A549 (cell line): ENCODE measurements around the gene HNF1B. TPM values are rescaled to one million over a fixed set of nuclear protein-coding genes. Genes with fewer than 3 reads are reported as not detected.

Source experiments
- ATAC-seq, 2 experiments: fragments of 200-7000 bp in 1 of 2; fragments of >200 bp in 1 of 2; cut with Nextera tagmentation in 1 of 2; cut with Tn5 transposase in 1 of 2; 3 replicates each; pipeline versions ENCODE4 v1.8.0 to v1.9.1; 2018 to 2020; ENCODE audit warnings: mild to moderate bottlenecking in 1 of 2, moderate library complexity in 1 of 2
- CTCF ChIA-PET: fragments of 300-600 bp; sonication (Branson Sonifier 250); formaldehyde crosslinking; extraction: SDS; loops from one replicate; lab custom pipeline; 2021; ENCODE audit warnings: antibody characterized with exemption, inconsistent platforms; lab: Yijun Ruan, JAX
- POLR2A ChIA-PET: fragments of 350-600 bp; formaldehyde crosslinking; extraction: SDS; loops from one replicate; lab custom pipeline; 2021; ENCODE audit warnings: antibody characterized with exemption, inconsistent platforms; lab: Yijun Ruan, JAX
- DNase-seq, 2 experiments: peaks; one replicate each; pipeline versions ENCODE4 v3.0.0 to v3.0.0-alpha.2; 2011 to 2016; ENCODE audit warnings: low read depth in 1 of 2, low spot score in 1 of 2
- FAIRE-seq: peaks from 2 replicates; lab custom pipeline; 2011; peaks lifted over from hg19 to GRCh38; lab: Jason Lieb, UNC
- H3K27ac ChIP-seq, 2 experiments: fragments of >200 bp; sonication (Bioruptor Twin); formaldehyde crosslinking; 3 replicates each; pipeline ENCODE4 v1.5.1; 2016 to 2017
- H3K4me1 ChIP-seq: fragments of >200 bp; sonication (Bioruptor Twin); formaldehyde crosslinking; 3 replicates; pipeline ENCODE4 v1.6.1; 2016
- H3K4me2 ChIP-seq: fragments of >200 bp; sonication (Bioruptor Twin); formaldehyde crosslinking; 3 replicates; pipeline ENCODE4 v1.6.1; 2016
- H3K4me3 ChIP-seq: fragments of >200 bp; sonication (Bioruptor Twin); formaldehyde crosslinking; 3 replicates; pipeline ENCODE4 v1.5.1; 2016
- H3K9me3 ChIP-seq: fragments of >200 bp; sonication (Bioruptor Twin); formaldehyde crosslinking; 3 replicates; pipeline ENCODE4 v1.6.1; 2016
- ATOH8 ChIP-seq: fragments of 250-450 bp; sonication (Bioruptor Pico); IDR thresholded peaks from 2 replicates; pipeline ENCODE4 v1.5.0; 2020; ENCODE audit warnings: low read depth, mild to moderate bottlenecking, moderate library complexity
- BCL3 ChIP-seq: fragments of >200 bp; sonication (Bioruptor Twin); formaldehyde crosslinking; IDR thresholded peaks from 3 replicates; pipeline ENCODE4 v1.6.1; 2016
- CBX2 ChIP-seq: fragments of 200-600 bp; sonication (generic); IDR thresholded peaks from 2 replicates; pipeline ENCODE4 v1.6.1; 2016; ENCODE audit warnings: low read depth, mild to moderate bottlenecking, borderline replicate concordance
- CHD2 ChIP-seq: fragments of 150-350 bp; IDR thresholded peaks from 2 replicates; pipeline ENCODE4 v1.6.1; 2014; ENCODE audit warnings: low read length; ENCODE audit not compliant: partially characterized antibody
- CTCF ChIP-seq: fragments of >200 bp; sonication (Bioruptor Twin); formaldehyde crosslinking; IDR thresholded peaks from 3 replicates; pipeline ENCODE4 v1.5.1; 2016
- E2F6 ChIP-seq: IDR thresholded peaks from 2 replicates; pipeline ENCODE4 v1.6.1; 2012; ENCODE audit warnings: low read depth, borderline replicate concordance
- EHMT2 ChIP-seq: fragments of 200-600 bp; sonication (generic); IDR thresholded peaks from 2 replicates; pipeline ENCODE4 v1.6.1; 2016; ENCODE audit warnings: antibody characterized with exemption, low read depth, mild to moderate bottlenecking, moderate library complexity
- GATA3 ChIP-seq: IDR thresholded peaks from 2 replicates; pipeline ENCODE4 v1.6.1; 2012; ENCODE audit warnings: borderline replicate concordance
- HDAC2 ChIP-seq: fragments of 200-600 bp; sonication (generic); IDR thresholded peaks from 2 replicates; pipeline ENCODE4 v1.6.1; 2016
- HEYL ChIP-seq: fragments of 250-450 bp; sonication (Bioruptor Pico); IDR thresholded peaks from 2 replicates; pipeline ENCODE4 v1.8.0; 2021; ENCODE audit warnings: mild to moderate bottlenecking, moderate library complexity
- HOXB13 ChIP-seq: fragments of 250-450 bp; sonication (Bioruptor Pico); IDR thresholded peaks from 2 replicates; pipeline ENCODE4 v1.5.0; 2020; ENCODE audit warnings: low read depth, mild to moderate bottlenecking, moderate library complexity
- KDM1A ChIP-seq: fragments of 200-600 bp; sonication (generic); IDR thresholded peaks from 2 replicates; pipeline ENCODE4 v1.6.1; 2016; ENCODE audit warnings: low read depth, mild to moderate bottlenecking
- MAX ChIP-seq: IDR thresholded peaks from 2 replicates; pipeline ENCODE4 v1.6.1; 2012
- MAZ ChIP-seq: fragments of 150-350 bp; IDR thresholded peaks from 2 replicates; pipeline ENCODE4 v1.6.1; 2014; ENCODE audit warnings: antibody characterized with exemption, low read depth, low read length, borderline replicate concordance
- NFE2L2 ChIP-seq: fragments of 150-350 bp; conservative IDR thresholded peaks from 2 replicates; pipeline ENCODE4 v1.6.1; 2014; ENCODE audit warnings: low read length
- NPAS2 ChIP-seq: fragments of 250-450 bp; sonication (Bioruptor Pico); IDR thresholded peaks from 2 replicates; pipeline ENCODE4 v1.8.0; 2022; ENCODE audit warnings: mild to moderate bottlenecking, moderate library complexity, borderline replicate concordance
- PBX3 ChIP-seq: IDR thresholded peaks from 2 replicates; pipeline ENCODE4 v1.6.1; 2012
- PHF8 ChIP-seq: fragments of 200-600 bp; sonication (generic); IDR thresholded peaks from 2 replicates; pipeline ENCODE4 v1.6.1; 2016; ENCODE audit warnings: low read depth, mild to moderate bottlenecking, antibody characterized with exemption, moderate library complexity, borderline replicate concordance
- POLR2AphosphoS2 ChIP-seq: conservative IDR thresholded peaks from 2 replicates; pipeline ENCODE4 v1.6.1; 2012; ENCODE audit warnings: low read length, improper control_type of control experiment, inconsistent platforms
- RAD21 ChIP-seq, 2 experiments: fragments of >200 bp in 1 of 2; sonication (Bioruptor Twin) in 1 of 2; formaldehyde crosslinking in 1 of 2; IDR thresholded peaks in 1 of 2; conservative IDR thresholded peaks in 1 of 2; 2 replicates in 1 of 2; 3 replicates in 1 of 2; pipeline ENCODE4 v1.6.1; 2012 to 2018; ENCODE audit warnings: inconsistent platforms in 1 of 2
- RFX5 ChIP-seq: fragments of 450-650 bp; IDR thresholded peaks from 2 replicates; pipeline ENCODE4 v1.7.1; 2014; ENCODE audit warnings: antibody characterized with exemption, mild to moderate bottlenecking, moderate library complexity
- RNF2 ChIP-seq: fragments of 200-600 bp; sonication (generic); IDR thresholded peaks from 2 replicates; pipeline ENCODE4 v1.6.1; 2016; ENCODE audit warnings: low read depth, mild to moderate bottlenecking, antibody characterized with exemption, moderate library complexity, borderline replicate concordance
- SMC3 ChIP-seq: fragments of >200 bp; sonication (Bioruptor Twin); formaldehyde crosslinking; IDR thresholded peaks from 3 replicates; pipeline ENCODE4 v1.6.1; 2018; ENCODE audit warnings: inconsistent platforms
- TP53 ChIP-seq: fragments of 250-450 bp; sonication (Bioruptor Pico); IDR thresholded peaks from 2 replicates; pipeline ENCODE4 v1.5.0; 2021; ENCODE audit warnings: mild to moderate bottlenecking, moderate library complexity
- USF2 ChIP-seq: fragments of 450-650 bp; IDR thresholded peaks from 2 replicates; pipeline ENCODE4 v1.6.1; 2014; ENCODE audit warnings: antibody characterized with exemption
- ZC3H11A ChIP-seq: fragments of 450-650 bp; IDR thresholded peaks from 2 replicates; pipeline ENCODE4 v1.6.1; 2014; ENCODE audit warnings: antibody characterized with exemption, mild to moderate bottlenecking
- ZSCAN20 ChIP-seq: fragments of 250-450 bp; sonication (Bioruptor Pico); IDR thresholded peaks from 2 replicates; pipeline ENCODE4 v1.8.0; 2022; ENCODE audit warnings: mild to moderate bottlenecking, moderate library complexity
- WGBS: methylation state at CpG from one replicate; pipeline ENCODE4 v1.1.6; 2017; ENCODE audit errors: missing lambda C conversion rate; 5-methylcytosine and 5-hydroxymethylcytosine counted together
- polyA plus RNA-seq, 4 experiments: library from polyadenylated mRNA; depleted of rRNA in 3 of 4; stranded (reverse); fragments of >200 nt; fragmentation: RNase III in 1 of 4; extraction: RNeasy Plus Mini Kit Qiagen cat#74134 plus additional on column Dnase treatment in 1 of 4; gene quantifications; 2 replicates in 3 of 4; 3 replicates in 1 of 4; pipeline ENCODE4 v1.2.3, GENCODE V29; 2011 to 2017

Gene HNF1B
- polyA plus RNA-seq, 2 of the 4 experiments (the other 2 are of a cell fraction) = 13.3 to 21.3 TPM

- TF ChIP-seq PBX3 = no peak
- no peak for TF ChIP-seq PHF8
- TF ChIP-seq HEYL (CRISPR knock-in tag) = no peak
- no peak; the same call in none of the 2 replicates for TF ChIP-seq E2F6
- TF ChIP-seq SMC3 = no peak; the same call in 1 of the 3 replicates
- TF ChIP-seq KDM1A = no peak
- TF ChIP-seq CHD2 = peak; percentile 69
- TF ChIP-seq HDAC2 = no peak; the same call in 1 of the 2 replicates
Observed at GRCh38 chr17:37742762-37743611, 1.9 kb downstream of the HNF1B start (continued).

GRCh38 chr17:37742116-37742761 is 2.6 kb downstream of the HNF1B start:
- ATAC-seq (no peak), FAIRE-seq (no peak), DNase-seq (peak; percentile 48 to 59)
- Histone ChIP-seq H3K4me1 (peaks cover 53% of the 10 kb centered on the region), H3K27ac (peak overlapping the region; percentile 81 to 94), H3K9me3 (no peaks in the 10 kb centered on the region), H3K4me3 (peak overlapping the region; percentile 67), H3K4me2 (peak overlapping the region; percentile 90)
- POLR2A ChIA-PET = interaction anchor here (1.1 kb wide), 1 partner anchor 25 kb away, joined by 4 read pairs; no protein-coding TSS in a partner anchor
- WGBS = 2% methylated on average over 50 of the region's 51 CpGs
- CTCF ChIA-PET = interaction anchor here (0.7 to 10.3 kb wide), 8 partner anchors 19 to 93 kb away, joined by 3 to 66 read pairs (median 6); no protein-coding TSS in a partner anchor
- TF ChIP-seq CBX2 = no peak
- 0 out of 2 replicates have a peak, but pooled peaks have one; percentile 52 for TF ChIP-seq E2F6
- no peak for TF ChIP-seq ZSCAN20 (CRISPR knock-in tag)
- TF ChIP-seq ZC3H11A = no peak
- TF ChIP-seq HEYL (CRISPR knock-in tag) = no peak
- TF ChIP-seq GATA3 = no peak
- TF ChIP-seq BCL3 = no peak
- no peak for TF ChIP-seq NFE2L2
- TF ChIP-seq MAZ = no peak
- TF ChIP-seq POLR2AphosphoS2 = no peak
- TF ChIP-seq USF2 = no peak
- TF ChIP-seq RNF2 = peak; percentile 72; the same call in 1 of the 2 replicates
- TF ChIP-seq HOXB13 (CRISPR knock-in tag) = no peak
- TF ChIP-seq NPAS2 (CRISPR knock-in tag) = no peak
- TF ChIP-seq ATOH8 = no peak
- TF ChIP-seq CTCF = no peak
- TF ChIP-seq RFX5 = no peak
- no peak for TF ChIP-seq TP53 (CRISPR knock-in tag)
- peak; percentile 75; the same call in 1 of the 2 replicates for TF ChIP-seq MAX
- TF ChIP-seq RAD21 (conservative IDR thresholded peaks at IDR 0.05 in 1 of 2, IDR thresholded peaks at IDR 0.05 in 1 of 2) = no peak
- no peak for TF ChIP-seq EHMT2
